HG03135 (cell line): ENCODE measurements around the gene CHRD.

Experiments used
- ATAC-seq: cut with Tn5 transposase; IDR thresholded peaks from one replicate; pipeline ENCODE4 v1.9.1; 2021; ENCODE audit warnings: mild to moderate bottlenecking, moderate library complexity; ENCODE audit not compliant: unreplicated experiment

The CHRD gene

DNA sequence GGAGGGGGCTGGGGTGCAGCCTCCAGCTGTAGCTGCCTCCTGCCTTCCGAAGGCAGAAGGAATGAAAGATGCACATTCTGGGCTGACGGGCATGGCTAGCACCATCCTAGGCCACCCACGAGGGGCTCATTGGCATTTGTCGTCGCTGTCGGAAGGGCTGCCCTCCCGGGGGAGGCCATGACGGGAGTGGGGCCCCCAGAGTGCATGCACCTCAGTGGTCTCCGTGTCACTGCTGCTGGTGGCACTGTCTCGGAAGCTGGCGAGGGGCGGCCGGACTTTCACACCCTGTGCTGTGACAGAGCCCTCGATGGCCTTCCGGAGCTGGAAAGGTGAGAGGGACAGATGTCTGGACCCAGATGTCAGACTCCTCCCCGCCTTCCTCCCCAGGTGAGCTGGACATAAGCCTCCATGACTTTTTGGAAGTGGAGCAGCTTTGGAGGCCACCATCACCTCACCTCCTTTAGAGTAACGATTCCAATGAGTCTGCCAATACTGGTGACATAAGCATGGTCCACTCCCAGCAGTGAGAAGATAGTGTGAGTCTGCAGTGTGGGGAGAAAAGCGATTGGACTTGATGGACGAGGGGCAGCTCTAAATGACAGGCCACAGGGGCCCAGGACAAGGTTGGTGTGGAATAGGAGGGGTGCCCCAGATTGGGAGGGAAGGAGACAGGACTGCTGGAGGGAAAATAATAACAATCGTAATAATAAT, 33.2 kb upstream of the CHRD start:
- no peak for ATAC-seq

DNA sequence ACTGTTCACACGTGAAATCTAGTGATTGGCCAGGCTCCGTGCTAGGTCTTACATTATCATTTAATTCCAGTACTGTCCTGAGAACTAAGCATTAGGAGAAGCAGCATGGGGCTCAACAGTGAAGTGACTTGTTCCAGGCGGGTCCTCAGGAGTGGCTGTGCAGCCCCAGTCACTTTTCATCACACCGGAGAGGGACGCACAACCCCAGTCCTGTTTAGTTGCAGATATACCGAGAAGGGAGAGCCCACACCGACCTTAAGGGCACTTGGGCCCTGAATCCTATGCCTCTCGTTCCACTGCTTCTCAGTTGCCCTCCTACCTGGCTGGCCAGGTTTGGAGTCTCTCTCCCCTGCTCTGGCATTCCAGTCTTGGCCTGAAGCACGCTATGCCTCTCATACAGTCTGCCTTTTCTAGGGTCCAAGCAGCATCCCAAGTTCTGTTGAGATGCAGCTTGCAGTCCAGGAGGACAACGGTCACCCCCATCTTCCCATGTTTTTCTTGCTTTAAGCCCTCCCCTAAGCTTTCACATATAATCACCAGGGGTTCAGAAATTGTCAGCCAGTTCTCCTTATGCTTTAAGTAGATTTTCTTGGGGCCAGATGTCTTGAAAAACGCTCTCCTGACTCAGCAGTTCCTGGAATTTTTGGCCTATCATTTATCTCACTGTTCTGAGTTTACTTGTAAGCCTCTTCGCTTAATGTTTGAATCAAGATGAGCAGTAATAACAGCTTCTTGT, 32.4 kb upstream of the CHRD start:
- ATAC-seq: no peak

DNA sequence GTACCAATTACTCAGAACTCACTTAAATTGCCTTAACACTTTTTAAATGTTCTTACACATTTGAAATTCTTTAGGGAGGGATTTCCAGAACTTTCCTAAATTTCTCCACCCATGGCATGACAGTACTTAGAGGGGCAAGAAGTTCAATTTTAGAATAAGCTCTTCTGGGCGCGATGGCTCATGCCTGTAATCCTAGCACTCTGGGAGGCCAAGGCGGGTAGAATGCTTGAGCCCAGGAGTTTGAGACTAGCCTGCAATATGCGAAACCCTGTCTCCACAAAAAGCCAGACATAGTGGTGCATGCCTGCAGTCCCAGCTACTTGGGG, 31.8 kb upstream of the CHRD start:
- no peak for ATAC-seq

DNA sequence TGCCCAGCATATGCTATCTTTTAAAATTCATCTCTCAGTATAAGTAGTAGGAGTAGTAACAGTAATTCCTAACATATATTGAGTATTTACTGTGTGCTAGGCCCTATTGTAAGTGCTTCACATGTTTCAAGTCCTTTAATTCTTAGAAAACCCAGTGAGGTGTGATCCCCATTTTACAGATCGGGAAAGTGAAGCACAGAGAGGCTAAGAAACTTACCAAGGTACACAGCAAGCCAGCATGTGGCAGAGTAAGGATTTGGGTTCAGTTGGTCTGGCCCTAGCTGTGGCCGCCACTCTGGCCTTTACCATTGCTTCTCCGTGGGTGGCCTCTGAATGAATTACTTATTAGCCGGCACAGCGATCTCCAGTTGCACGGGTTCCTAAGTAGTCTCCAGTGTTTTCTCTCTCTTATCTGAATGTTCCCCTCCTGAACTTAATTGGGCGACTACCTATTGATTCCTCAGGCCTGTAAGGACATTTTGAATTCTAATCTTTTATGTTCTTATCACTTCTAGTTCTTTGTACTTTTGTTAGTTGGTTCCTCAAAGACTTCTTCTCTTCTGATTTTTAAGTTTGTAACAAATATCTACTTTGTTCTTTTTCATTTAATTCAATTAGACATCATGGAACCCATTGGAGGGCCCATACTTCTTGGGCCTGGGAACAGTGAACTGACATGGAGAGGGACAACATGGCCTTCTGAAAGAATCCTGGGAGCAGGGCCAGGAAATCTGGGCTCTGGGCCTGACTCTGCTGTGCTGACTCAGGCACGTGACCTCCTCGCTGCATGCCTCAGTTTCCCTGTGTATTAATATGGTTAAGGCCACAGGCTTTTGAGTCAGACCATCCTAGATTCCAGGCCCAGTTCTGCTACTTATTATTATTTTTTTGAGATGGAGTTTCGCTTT, 30.0 kb upstream of the CHRD start:
- ATAC-seq: no peak

DNA sequence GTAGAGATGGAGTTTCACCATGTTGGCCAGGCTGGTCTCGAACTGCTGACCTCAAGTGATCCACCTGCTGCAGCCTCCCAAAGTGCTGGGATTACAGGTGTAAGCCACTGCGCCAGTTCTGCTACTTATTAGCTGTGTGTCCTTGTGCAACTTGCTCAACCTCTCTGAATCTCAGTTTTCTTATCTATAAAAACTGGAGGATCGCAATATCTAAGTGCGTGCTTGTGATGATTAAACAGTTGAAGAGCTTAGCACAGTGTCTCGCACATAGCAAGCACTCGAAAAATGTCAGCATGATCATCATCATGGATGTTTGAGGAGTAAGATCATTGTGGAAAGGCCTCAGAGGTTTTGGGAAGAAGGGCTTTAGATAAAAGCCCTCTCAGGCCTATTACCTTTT, 29.2 kb upstream of the CHRD start:
- no peak for ATAC-seq

DNA sequence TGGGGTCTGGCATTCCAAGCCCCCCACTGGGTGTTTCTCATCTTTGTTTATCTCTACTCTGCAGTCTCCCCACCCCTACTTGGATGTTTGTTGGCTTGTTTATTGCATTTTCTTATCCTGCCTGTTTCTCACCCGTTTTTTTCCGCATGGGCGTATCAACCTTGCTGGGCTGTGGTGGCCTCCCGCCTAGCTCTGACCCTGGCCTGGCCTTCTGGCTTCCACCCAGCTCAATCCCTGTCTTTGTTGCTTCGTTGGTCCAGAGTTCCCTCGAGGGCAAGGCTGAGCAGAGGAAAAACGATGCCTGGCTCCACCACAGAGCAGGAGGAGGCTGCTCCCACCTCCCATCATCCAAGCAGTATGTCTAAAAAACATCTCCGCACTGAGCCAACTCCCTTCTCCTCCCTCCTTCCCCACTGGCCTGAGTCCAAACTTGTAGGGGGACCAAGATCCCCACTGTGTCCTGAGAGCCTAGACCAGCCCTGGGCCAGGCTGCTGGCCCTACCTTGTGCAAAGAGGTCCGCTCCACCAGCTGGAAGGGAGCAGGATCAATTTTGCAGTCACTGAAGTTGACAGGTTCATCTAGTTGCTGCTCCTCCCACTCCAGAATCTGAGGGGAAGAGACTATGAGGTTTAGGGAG, 28.2 kb upstream of the CHRD start:
- ATAC-seq: no peak

DNA sequence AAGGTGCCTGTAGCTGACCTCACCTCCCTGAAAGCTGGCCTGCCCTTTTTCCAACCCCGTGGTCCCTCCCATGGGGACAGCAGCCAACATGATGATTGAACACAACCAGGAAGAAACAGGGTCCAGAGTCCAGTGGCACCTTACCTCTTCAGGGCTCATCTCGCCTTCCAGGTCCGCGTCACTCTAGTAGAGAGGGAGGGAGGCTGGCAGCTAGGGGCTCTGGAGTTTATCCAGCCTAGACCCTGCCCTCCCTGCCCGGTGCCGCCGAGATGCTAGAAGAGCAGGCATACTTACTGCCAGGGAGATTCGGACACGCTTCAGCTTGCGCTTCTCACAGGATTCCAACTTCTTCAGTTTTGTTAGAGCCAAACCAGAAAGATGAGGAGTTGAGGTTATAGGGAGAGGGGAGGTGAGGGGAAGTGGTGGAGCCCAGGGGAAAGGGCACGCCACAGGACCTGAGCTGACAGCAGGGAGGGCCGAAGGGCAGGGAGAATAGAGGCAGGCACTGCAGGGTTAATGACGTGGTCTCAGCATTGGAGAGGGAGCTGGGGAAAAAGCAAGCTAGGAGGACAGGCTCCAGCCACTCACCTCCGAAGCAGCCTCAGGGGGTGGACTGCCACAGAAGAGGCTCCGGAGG, 27.6 kb upstream of the CHRD start:
- no peak for ATAC-seq

DNA sequence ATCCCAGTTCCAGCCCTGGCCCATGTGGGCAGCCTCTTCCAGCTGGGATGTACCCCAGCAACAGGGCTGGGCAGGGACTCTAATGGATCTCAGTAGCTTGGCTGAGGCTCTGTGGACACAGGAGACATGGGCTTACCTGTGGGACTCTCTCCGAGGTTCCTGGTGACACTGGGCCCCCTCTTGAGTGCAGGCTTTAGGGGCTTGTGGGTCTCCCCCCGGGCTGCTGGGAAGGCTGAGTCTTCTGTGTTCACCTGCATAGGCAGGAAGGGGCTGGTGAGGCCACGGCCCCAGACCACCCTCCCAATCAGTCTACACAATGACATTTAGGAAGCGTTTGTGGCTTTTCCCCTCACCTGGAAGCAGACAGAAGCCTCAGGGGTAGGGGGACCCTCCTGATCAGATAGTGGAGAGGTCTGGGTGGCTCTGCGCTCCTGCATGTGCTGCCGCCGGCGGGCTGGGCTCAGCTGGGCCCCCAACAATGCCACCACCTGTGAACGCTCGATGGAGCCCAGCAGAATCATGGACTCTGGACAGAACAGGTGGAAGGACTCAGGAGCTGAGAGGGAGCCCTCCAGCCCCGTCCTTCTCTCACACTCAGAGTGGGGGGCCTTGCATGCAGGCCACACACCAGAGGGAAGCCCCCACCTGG, 26.8 kb upstream of the CHRD start:
- no peak for ATAC-seq

DNA sequence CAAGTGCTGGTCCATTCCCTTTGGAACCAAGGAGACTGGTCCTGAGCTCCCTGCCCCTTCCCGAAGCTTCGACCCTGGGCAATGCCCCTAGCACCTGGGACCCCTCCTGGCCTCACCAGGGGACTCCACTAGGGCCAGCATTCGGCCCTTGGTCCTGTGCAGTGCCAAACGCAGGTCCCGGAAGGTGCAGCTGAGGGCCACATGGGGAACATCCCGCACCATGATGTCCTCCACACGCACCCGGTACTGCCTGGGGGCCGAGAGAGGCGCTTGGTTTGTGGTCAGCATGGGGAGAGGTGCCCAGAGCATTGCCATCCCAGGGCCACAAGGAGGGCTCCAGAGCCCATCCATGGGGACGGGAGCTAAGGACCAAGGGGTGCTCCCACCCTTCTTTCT, 26.3 kb upstream of the CHRD start:
- no peak for ATAC-seq

DNA sequence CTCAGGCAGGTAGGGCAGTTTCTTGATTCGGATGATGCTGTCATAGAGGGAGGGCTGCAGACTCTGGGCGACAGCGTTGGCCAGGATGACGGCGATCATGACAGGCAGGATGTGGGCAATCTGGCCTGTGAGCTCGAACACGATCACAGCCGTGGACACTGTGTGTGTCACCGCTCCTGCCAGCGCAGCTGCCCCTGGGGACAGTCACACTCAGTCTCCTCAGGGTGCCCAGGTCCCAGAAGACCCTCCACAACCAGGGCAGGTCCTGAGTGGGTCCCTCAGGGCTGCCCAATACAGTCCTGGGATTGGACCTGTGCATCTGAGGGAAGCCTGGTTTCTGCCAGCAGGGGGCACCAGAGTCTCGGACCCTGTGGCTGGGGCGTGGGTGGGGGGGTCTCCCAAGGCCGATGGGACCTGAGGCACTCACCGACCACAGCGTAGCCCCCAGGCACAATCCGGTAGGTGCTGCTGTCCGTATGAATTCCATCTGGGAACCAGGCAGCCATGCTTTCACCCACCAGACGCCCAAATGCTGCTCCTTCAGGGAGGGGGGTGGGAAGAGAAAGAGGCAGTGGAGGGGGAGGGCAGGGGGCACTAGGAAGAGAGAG, 25.6 kb upstream of the CHRD start:
- ATAC-seq: no peak

DNA sequence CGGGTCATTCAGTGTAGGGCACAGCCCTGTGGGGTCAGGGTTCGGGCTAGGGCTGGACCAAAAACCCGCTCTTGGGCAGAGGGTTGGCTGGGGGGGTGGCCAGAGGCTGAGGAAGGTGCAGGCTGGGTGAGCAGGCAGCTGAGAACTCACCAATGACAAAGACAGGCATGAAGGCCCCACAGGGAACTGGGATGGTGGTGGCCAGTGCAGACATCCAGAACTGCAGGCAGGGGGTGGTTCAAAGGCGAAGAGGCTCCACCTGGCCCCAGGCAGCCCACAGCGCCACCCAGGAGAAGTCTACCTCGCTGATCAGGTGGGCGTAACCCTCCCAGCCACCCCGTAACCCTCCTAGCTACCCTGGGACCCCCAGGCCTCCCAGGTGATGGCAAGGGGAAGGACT, 25.1 kb upstream of the CHRD start:
- ATAC-seq: no peak

DNA sequence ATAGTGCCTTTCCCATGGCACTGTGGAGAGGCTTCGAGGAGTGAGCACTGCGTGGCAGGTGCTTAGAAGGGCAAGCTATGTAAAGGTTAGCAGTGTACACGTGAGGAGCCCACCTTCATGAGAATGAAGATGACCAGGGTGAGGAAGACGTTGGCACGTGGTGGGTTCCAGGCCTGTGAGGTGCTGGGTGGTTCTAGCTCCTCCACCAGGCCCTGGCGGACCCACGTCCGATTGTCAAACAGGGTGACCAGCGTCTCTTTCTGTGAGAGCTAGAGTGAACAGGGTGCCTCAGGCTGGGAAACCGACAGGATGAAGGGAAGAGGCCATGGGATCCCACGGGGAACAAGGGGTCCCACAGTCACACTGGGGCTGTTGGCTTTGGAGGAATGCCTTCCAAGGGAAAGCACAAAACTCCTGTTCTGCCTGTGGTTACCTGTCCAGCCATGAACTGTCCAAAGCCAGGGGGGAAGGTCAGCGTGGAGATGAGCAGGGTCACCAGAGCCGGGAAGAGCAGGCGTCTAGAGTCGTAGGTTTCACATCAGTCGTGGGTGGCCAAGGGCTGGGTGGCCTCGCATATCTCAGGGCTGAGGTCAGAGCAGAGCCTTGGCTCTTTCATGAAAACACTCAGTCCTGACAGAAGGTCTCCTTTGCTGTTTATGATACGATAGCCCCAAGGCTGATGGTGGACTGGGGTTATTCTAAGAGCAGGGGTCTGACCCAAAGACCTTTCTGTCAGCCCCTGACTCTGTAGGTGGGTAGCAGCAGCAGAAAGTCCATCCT, 24.4 kb upstream of the CHRD start:
- no peak for ATAC-seq

DNA sequence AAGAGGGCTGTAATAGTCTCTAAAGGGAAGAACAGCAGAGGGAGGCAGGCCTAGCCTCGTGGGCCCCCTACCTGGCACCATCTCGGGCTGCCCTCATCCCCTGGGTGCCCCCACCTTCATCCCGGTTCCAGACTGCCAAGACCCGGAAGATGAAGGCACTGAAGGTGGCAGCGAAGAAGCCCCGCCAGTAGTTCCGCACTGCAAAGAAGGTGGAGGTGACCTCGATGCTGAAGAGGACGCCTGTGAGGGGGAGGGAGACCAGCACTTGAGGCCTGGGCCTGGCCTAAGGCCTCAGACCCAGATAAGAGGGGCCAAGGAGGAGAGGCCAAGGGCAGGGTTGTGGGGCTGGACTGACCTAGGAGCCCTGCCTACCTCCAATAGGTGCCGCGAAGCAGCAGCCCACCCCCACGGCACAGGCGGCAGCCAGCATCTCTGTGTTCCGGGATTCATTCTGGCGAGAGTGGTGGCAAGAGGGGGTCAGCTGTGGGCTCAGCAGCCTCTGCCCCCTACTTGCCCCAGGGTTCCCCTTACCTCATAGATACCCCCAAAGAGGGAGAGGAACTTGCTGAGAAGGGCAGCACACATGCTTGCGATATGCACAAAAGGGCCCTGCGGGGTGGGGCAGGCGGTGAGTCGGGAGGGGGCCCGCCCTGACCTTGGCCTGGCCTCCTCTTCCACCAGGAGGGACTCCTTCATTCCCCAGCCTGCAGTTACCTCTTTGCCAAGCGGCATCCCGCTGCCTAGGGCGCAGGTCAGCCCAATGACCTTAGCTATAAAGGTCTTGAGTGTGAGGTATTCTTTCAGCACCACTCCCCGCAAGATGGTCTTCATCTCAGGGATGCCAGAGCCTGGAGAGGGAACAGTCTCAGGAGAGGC, 22.4 kb upstream of the CHRD start:
- ATAC-seq: no peak

DNA sequence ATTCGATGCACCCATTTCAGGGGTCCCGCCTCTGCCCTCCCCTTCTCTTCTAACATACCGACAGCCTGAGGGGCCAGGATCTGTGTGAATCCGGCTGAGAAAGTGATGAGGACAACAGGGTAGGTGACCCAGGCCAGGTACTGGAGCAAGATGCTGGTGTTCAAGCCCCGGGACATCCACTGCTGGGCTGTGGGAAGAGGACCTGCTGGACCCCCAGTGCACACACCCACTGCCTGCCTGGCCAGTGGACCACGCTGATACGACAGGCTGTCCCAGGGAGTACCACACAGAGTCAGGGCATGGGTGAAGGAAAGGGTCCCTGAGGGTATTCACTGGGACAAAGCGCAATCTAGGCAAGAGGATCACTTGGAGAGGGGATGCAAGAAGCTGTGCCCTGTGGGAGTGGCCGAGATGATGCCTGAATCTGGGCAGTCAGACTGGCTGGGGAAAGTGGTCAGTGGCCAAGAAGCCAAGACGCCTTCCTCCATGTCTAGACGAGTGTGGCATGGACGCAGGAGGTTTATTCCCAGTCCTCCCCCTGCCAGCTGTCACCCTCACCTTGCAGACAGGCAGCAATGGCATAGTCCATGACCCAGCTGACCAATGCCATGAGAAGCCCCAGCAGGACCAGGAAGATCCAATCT, 21.6 kb upstream of the CHRD start:
- no peak for ATAC-seq

DNA sequence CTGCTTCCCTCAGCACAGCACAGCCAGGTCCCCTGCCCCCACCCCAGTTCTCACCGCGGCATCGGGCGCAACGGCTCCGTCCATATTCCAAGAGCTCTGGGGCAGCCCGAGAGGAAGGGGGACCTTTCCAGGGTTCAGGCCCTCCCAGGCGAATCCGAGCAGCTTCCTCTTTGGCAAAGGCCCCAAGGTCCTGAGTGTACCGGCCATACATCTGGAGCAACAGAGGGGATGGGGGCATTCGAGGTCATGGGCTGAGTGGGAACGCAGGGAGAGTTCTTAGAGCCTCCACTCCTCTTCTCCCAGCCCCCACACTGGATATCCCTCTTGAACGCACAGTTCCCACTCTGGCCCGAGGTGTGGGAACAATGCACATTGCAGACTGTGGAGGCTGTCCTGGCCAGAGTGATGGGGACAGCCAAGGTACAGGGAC, 20.9 kb upstream of the CHRD start:
- no peak for ATAC-seq

DNA sequence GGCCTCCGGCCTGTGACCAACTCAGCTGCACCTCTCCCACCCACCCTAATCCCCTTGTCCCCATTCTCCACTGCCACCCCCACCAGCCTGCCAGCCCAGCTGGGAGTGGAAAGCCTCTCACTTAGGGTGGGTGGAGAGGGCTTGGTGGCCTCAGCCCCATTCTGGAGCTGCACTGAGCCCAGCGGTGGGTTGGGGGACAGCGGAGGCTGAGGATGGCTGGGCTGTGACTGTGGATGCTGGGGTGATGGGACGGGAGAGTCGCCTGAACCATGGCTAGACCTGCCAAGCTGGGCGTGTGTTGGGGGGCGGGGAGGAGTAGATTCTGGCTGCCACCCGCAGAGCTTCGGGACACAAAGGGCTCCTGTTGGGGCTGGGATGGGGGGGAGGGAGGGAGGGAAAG, 20.2 kb upstream of the CHRD start:
- no peak for ATAC-seq

DNA sequence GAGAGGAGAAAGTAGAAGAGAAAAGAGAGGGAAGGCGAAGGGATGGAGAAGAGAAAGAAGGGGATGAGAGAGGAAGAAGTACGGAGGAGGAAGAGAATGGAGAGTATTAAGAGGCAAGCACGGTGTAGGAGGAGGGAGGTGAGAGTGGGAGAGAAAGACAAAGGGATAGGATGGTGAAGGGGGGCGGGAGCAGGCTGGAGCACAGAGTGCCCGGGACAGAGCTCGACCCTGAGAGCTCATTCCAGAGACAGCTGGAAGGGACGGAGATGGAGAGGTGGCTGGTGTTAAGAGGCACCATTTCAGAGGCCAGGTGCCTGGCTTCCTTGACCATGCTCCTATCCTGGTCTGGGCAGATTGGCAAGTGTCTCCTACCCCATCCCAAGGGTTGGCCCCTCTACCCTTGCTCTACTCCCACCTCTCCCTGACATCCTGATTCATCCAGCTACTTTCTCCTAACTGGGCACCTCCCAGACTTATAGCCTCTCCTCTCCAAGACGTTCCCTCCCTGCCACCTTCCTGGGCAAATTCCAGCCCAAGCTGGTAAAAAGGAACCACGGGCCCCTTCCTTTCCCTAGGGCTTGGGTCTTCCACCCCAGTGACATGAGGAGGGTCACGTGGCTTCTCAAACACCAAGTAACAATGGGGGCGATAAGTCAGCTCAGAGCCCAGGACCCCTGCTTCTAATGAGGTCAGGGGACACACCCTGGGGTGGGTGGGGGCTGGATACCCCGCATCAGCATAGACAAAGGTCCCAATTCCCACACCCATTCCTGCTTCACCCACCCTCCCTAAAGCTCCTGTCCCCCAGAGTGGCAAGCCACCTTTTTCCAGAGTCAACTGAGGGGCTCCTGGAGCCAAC, 19.6 kb upstream of the CHRD start:
- no peak for ATAC-seq
